GM18909 (cell line): ENCODE measurements around the gene SEMA3F.

ENCODE experiments used
- ATAC-seq: cut with Tn5 transposase; IDR thresholded peaks from one replicate; pipeline ENCODE4 v1.9.1; 2021; ENCODE audit warnings: mild to moderate bottlenecking; ENCODE audit not compliant: unreplicated experiment, poor library complexity

The SEMA3F gene

DNA sequence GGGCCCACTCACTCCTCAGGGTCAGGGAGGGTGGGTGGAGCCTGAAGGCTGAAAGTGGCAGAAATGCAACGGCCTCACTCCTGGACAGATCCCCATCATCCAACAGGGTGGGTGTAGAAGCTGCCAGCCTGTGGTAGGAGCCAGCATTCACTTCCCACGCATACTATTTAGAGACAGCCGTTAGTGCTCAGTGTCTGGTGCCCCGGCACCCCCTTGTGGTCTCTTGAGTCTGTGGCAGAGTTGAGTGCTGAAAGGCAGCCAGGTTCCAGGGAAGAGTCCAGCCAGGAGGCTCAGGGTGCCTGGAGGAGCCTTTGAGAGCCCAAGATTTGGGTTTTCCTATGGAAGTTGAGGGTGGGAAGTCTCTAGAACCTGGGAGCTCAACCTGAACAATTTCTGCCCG is 34.1 kb downstream of the SEMA3F start:
- ATAC-seq = no peak

DNA sequence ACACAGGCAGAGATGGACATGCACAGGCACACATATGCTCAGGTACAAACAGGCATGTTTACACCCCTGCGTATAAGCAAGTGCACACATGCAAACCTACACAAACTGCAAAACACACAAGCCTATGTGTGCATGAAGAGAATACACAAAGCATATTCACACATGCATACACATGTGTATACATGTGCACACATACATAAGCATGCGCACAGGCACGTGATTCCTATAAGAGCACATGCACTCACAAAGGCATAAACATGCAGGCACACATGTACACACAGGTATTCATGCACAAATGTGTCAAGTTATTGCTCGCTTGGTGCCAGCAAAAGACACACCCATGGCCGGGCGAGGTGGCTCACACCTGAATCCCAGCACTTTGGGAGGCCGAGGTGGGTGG is 34.9 kb downstream of the SEMA3F start:
- ATAC-seq = no peak

GRCh38 chr3:50190936-50191660 is 36.0 kb downstream of the SEMA3F start, which contains the start of gene GNAT1:
Gene GNAT1 (plus strand): TSS chr3:50191610. CDS start chr3:50191726, 116 bp downstream.
- no peak for ATAC-seq

- ATAC-seq = no peak
Observed at GRCh38 chr3:50192124-50192523, 37.0 kb downstream of the SEMA3F start.

DNA sequence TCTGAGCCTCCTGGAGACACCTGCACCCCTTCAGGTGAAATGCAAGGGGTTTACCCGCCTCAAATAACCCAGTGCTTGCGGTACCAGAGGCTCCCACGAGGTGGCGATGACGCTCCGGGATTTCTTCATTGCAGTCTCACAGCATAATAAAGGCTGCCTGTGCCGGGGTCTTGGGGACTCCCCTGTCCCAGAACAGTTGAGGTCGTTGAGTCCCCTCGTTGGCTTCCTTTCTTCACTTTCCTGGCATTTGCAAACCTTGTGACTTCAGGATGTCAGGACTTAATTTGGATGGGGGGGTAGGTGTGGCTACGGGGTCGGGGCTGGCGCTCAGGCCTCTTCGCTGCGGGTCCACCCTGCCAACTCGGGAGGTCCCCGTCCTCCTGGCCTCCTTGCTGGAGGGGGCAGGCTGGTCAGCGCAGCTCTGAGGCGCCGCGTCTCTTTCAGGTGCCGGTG is 37.6 kb downstream of the SEMA3F start:
- ATAC-seq = no peak

- ATAC-seq = no peak
Observed at GRCh38 chr3:50193286-50193685, 38.2 kb downstream of the SEMA3F start.

DNA sequence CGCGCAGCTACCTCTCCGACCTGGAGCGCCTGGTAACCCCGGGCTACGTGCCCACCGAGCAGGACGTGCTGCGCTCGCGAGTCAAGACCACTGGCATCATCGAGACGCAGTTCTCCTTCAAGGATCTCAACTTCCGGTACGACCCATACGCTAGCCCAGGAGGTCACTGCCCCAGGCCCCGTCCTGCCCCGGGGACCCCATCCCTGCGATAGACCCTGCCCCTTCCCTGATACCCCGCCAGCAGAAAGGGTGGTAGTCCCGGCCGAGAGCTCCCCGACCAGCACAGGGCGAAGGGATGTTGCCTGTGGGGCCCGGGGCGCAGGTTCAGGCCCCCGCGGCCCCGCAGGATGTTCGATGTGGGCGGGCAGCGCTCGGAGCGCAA is 38.6 kb downstream of the SEMA3F start:
- no peak for ATAC-seq

GRCh38 chr3:50194128-50194902 is 39.2 kb downstream of the SEMA3F start:
- ATAC-seq = no peak

DNA sequence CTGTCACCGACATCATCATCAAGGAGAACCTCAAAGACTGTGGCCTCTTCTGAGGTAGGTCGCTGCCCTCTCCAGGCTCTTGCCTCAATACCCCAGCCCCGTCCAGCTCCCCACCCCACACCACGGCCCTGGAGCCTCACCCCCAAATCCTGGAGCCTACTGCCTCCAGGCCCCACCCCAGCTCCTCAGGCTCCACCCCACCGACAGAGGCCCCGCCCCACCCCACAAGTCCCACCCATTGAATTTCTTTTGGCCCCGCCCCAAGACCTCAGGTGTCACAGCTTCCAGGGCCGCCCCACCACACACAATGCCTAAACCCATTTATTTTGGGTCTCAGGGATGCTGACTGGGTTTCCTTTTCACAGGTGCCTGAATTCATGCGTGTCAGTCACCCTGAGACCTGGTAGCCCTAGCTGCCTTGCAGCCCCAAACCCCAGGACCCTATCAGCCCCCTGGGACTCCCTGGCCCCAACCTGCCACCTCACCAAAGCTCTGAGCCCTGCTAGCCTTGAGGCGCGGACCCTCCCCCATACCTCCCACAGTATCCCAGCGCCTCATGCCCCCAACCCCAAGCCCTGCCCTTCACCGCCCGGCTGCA is 39.9 kb downstream of the SEMA3F start:
- ATAC-seq = no peak

GRCh38 chr3:50195501-50196252 is 40.6 kb downstream of the SEMA3F start:
- no peak for ATAC-seq

DNA sequence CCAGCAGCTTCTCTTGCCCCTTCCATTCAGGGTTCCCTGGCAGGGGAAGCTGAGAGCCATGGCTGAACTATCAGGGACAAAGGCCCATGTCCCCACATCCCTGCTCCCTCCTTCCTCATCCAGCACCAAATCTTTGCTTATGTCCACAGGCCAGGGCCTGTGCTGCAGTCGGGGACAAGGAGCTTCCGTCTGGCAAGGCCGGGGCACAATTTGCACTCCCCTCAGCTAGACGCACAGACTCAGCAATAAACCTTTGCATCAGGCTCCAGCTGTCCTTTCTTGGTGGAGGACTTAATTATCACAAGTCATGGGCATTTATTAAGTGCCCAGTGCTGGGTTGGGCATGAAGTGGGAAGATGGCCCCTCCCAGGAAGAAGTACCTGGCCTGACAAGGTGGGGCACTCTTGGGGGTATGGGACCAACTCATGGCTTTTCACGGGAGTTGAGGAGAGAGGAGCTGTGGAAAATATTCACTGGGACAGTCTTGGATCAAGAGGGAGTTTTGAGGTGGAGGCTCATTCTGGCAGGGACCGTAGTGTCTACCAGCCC is 41.2 kb downstream of the SEMA3F start:
- ATAC-seq = no peak

DNA sequence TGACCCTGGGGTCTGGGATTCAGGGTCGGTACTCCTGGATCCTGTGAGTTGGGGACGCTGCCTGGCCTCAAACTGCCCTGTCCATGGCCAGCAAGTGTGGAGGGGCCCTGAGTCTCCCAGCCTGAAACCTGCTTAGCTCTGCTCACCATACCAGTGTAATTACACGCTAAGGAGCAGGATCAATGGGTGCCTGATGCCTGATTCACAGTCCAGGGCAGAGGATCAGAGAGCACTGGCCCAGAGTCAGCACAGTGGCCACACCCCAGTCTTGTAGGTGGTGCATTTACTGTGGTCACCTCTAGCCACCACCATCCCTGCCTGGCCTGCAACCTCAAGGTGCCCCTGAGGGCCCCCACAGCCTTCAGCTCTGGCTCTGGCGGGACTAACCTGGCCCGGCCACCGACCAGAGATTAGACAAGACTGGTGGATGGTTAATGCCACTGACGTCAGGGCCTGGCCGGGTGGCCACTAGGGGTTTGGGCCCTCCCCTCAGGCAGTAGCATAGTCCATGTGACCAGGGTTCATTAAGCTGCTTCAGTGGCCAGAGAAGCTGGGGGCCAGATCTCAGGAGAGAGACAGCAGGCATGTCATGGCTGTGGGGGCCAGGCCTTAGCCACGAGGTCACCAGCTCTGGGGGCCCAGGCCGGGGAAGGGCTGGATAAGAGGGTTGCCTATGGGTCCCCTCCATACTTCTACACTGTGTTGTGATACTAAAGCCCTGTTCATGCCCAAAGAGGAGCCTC is 46.6 kb downstream of the SEMA3F start:
- ATAC-seq = no peak

DNA sequence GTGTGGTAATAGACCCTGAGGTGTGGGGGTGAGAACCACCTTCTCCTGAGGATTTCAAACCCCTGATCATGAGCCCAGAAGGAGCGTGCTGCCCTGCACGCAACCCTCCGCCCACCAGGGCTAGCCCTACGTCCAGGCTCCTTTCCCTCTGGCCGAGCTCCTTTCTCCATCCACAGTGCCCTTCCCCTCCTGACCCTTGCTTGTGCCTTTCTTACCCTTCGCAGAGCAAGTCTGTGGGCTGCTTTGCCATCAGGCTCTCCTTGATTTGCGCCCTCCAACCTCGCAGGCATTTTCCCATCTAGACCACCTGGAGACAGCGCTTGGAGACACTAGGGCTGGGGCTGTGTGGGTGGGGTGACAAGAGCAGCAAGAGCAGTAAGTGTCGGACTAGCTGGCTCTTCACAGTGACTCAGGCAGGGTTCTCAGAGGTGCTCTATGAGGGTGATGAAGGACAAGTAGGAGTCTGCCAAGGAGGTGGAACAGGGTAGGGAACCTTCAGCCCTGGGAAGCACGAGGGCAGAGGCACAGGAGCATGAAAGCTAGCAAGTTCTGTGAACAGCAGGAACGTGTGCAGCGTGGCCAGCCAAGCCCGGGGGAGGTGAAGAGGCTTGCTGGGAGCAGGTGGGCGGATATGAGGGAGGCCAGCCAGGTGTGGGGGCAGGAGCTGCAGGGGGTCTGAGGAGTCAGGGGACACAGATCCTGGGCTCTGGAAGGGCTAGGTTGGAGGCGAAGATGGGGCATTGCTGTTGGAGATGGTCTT is 47.4 kb downstream of the SEMA3F start:
- no peak for ATAC-seq

- ATAC-seq = no peak
Observed at GRCh38 chr3:50203113-50203808, 48.1 kb downstream of the SEMA3F start.

GRCh38 chr3:50203809-50204803 is 49.0 kb downstream of the SEMA3F start:
- ATAC-seq = no peak

- ATAC-seq = no peak
Observed at GRCh38 chr3:50204804-50205412, 49.8 kb downstream of the SEMA3F start, which contains the start of gene SLC38A3. Gene SLC38A3 (plus strand): TSS chr3:50205271. CDS start chr3:50214200, 8,929 bp downstream.
